ENCODE data around the gene PRKG2.

PRKG2 gene

DNA sequence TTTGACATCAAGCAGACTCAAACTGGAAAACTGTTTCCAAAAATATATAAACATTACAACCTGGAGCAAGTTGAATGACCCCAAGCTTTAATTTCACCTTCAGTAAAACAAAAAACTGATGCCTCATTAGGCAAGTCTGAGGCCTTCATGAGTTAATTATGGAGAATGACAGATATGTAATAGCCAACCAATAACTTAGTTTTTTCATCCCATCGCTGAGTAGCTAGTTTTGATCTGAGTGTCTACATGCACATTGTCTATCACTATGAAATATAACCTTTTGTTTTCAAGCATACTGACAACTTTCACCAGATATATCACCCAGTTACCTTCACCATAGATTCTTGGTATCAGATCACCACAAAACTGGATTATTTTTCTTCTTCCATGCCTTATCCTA lies 16.4 kb downstream of the PRKG2 start:
- no peak overlapping the region for H3K4me3 ChIP-seq (ENCODE audit: low read depth, low read length)
- TF ChIP-seq, protein P1, sequence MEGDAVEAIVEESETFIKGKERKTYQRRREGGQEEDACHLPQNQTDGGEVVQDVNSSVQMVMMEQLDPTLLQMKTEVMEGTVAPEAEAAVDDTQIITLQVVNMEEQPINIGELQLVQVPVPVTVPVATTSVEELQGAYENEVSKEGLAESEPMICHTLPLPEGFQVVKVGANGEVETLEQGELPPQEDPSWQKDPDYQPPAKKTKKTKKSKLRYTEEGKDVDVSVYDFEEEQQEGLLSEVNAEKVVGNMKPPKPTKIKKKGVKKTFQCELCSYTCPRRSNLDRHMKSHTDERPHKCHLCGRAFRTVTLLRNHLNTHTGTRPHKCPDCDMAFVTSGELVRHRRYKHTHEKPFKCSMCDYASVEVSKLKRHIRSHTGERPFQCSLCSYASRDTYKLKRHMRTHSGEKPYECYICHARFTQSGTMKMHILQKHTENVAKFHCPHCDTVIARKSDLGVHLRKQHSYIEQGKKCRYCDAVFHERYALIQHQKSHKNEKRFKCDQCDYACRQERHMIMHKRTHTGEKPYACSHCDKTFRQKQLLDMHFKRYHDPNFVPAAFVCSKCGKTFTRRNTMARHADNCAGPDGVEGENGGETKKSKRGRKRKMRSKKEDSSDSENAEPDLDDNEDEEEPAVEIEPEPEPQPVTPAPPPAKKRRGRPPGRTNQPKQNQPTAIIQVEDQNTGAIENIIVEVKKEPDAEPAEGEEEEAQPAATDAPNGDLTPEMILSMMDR (IDR thresholded peaks at IDR 0.05; ENCODE audit: low read depth, low read length), result no peak

DNA sequence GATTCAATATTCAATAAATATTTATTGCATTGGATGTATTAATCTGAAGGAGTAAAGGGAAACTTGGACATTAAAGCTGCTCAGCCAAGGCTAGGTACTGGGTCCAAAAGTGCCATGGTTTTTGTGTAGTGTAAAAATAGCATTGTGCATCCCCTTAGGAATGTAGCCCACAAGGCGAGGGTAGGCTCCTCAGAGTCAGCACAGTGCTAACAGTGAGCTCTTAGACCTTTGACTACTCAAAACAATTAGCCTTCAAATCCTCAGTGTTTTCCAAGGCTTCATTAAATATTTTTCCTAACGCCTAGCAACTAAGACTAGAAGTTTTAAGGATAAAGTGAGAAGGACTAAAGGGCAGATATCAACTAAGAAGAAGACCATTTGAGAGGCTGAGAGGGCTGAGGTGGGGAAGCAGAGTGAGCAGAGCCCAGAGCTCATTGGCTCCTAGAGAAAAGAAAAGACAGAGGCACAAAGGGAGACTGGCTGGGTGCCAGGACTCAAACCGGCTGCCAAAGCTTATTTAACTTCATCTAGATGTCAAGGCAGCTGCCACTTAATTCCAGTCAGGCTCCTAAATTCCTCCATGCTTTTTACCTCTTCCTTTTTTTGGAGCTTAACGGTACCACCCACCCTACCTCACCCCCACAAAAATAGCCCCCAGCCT lies 17.0 kb downstream of the PRKG2 start:
- H3K4me3 ChIP-seq (ENCODE audit: low read depth, low read length), result no peak overlapping the region
- TF ChIP-seq, protein P1 (IDR thresholded peaks at IDR 0.05; ENCODE audit: low read depth, low read length), result no peak

- TF ChIP-seq, protein P1 (IDR thresholded peaks at IDR 0.05; ENCODE audit: low read depth, low read length), result no peak
- H3K4me3 ChIP-seq (ENCODE audit: low read depth, low read length), result no peak overlapping the region
These were observed 18.8 kb downstream of the PRKG2 start for GRCh38 chr4:81196126-81196650.

GRCh38 chr4:81195475-81195874 lies 19.5 kb downstream of the PRKG2 start:
- TF ChIP-seq, protein P1 (IDR thresholded peaks at IDR 0.05; ENCODE audit: low read depth, low read length), result no peak
- H3K4me3 ChIP-seq (ENCODE audit: low read depth, low read length), result no peak overlapping the region

DNA sequence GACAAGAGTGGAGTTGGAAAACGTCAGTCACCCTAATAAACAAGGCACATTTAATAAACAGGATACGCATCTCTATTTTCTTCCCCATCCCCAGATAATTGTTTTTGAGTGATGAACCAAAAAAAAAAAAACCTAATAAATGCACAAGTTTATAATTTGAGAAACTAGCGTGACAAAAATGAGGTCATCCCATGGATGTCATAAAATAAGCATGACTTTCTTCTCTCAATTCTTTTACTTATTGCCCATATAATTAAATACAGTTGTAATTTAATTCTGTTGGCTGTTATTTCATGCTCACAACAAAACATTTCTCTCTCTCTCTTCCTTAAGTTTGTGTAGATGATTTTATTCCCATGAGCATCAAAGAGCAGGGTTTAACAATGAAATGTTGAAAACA lies 20.7 kb downstream of the PRKG2 start:
- no peak overlapping the region for H3K4me3 ChIP-seq (ENCODE audit: low read depth, low read length)
- TF ChIP-seq, protein P1 (IDR thresholded peaks at IDR 0.05; ENCODE audit: low read depth, low read length), result no peak

GRCh38 chr4:81180916-81181315 lies 34.1 kb downstream of the PRKG2 start:
- TF ChIP-seq, protein P1 (IDR thresholded peaks at IDR 0.05; ENCODE audit: low read depth, low read length), result no peak
- no peak overlapping the region for H3K4me3 ChIP-seq (ENCODE audit: low read depth, low read length)

DNA sequence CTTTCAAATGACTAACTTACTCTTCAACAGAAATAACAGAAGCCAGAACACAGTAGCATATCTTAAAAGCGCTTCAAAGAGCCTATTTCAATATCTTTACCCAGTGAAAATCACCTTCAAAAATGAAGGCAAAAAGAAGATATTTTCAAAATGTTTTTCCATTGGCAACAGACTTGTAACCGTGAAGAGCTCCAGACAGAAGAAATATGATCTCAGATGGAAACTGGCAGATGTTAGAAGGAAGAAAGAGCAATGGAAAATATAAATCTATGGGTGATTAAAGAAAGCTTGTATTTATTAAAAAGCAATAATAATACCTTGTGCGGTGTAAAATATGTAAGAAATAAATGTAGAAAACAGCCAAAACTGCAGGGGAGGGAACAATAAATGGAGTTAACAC lies 35.7 kb downstream of the PRKG2 start:
- TF ChIP-seq, protein P1 (IDR thresholded peaks at IDR 0.05; ENCODE audit: low read depth, low read length), result no peak
- no peak overlapping the region for H3K4me3 ChIP-seq (ENCODE audit: low read depth, low read length)

Measured in WI38 (cell line).